ENCODE results near the gene SH2D5.

SH2D5 gene

DNA sequence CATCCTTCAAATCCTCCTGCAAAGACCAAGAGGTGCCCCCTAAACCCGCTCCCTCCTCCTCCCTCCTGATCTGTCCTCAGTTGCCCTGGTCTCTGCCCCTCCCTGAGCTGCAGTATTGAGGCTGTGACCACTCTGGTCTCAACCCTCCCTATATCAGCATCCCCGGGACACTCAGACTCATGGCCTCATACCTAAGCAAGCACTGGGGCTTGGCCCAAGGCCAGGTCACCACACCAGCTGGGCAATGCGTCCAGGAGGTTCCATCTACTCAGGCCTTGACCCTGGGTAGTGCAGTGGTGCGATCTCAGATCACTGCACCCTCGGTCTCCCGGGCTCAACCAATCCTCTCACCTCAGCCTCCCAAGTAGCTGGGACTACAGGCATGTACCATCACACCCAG lies 24.4 kb downstream of the SH2D5 start:
- TF ChIP-seq, protein P1, sequence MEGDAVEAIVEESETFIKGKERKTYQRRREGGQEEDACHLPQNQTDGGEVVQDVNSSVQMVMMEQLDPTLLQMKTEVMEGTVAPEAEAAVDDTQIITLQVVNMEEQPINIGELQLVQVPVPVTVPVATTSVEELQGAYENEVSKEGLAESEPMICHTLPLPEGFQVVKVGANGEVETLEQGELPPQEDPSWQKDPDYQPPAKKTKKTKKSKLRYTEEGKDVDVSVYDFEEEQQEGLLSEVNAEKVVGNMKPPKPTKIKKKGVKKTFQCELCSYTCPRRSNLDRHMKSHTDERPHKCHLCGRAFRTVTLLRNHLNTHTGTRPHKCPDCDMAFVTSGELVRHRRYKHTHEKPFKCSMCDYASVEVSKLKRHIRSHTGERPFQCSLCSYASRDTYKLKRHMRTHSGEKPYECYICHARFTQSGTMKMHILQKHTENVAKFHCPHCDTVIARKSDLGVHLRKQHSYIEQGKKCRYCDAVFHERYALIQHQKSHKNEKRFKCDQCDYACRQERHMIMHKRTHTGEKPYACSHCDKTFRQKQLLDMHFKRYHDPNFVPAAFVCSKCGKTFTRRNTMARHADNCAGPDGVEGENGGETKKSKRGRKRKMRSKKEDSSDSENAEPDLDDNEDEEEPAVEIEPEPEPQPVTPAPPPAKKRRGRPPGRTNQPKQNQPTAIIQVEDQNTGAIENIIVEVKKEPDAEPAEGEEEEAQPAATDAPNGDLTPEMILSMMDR (IDR thresholded peaks at IDR 0.05), result no peak

DNA sequence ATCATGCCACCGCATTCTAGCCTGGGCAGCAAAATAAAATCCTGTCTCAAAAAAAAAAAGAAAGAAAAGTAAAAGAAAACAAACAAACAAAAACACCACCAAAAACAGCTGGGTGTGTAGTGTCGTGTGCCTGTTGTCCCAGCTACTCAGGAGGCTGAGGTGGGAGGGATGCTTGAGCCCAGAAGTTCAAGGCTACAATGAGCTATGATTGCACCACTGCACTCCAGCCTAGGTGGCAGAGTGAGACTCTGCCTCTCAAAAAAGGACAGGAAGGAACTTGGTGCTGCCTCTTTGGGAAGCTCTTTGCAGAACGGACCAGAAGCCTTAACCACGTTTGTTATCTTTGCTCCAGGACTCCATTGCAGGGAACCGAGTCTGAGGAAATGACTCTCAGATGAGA lies 25.7 kb downstream of the SH2D5 start:
- TF ChIP-seq, protein P1 (IDR thresholded peaks at IDR 0.05), result no peak

DNA sequence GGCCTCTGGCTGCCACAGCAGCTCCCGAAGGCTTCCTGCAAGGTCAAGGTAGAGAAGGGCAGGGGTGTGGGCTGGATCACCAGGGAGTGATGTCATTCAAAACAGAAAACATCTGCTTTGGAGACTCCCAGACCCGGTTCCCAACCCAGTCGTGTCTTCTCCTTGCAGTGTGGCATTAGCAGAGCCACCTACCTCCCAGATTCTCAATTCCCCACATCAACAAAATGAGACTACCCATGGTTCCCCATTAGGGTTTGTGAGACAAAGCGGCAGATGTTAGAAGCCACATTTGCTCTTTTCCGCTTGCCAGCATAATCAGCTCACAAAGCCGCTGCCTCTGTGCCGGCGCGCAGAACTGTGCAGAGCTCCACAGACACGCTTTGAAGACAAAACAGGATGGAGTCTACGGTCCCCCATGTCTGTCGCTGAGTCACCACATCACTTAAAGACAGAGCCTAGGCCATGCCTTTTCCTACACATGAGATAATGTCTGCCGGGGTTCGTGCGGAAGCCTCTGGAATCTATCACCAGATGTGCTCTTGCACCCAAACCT lies 27.2 kb downstream of the SH2D5 start:
- TF ChIP-seq, protein P1 (IDR thresholded peaks at IDR 0.05), result no peak

DNA sequence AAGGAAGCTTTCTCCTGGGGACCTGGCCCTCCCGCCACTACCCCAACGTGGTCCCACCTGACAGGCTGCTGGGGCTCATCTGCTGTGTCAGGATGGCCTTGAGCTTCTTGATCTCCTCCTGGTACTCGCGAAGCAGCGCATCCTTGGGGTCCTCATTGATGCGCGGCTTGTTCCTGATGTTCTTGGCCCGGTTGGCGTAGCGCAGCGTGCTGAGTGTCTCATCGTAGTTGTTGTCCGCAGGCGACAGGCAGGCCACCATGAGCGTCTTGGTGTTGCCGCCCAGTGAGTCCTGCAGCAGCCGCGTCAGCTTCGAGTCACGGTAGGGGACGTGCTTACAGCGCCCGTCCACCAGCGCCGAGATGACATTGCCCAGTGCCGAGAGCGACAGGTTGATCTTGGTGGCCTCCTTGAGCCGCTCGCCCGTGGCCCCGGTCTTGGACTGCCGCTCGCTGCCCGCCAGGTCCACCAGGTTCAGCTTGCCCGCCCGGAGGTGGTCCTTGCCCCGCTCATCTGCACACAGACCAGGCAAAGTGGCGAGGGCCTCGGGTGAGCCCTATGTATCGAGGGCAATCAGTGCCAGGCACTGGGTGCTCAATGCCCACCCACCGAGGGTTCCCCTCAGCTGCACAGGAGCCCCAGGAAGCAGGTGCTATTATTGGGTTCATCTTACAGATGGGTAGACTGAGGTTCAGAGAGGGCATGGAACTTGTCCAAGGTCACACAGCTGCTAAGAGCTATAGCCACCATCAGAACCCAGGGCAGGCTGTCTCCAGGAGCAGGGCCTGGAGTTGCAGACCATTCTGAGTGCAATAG lies 27.9 kb downstream of the SH2D5 start:
- TF ChIP-seq, protein P1 (IDR thresholded peaks at IDR 0.05), result no peak

DNA sequence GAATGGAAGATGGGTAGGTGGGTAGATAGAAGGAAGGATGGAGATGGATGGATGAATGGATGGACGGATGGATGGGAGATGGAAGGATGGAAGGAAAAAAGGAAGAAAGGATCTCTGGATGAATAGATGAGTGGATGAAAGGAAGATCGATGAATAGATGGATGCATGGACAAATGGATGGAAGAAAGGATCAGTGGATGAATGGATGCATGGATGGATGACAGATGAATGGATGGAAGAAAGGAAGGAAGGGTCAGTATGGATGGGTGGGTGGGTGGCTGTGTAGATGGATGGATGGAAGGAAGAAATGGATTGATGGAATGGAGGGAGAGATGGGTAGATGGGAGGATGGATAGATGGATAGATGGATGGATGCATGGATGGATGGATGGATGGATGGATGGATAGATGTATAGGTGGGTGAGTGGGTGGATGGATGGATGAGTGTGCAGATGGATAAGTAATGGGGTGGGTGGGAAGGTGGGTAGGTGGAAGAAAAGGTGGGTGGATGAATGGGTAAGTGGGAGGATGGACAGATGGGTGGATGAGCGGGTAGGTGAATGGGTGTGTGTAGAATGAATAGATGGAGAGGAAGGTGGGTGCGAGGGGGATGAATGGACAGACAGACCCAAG lies 29.3 kb downstream of the SH2D5 start:
- TF ChIP-seq, protein P1 (IDR thresholded peaks at IDR 0.05), result no peak

DNA sequence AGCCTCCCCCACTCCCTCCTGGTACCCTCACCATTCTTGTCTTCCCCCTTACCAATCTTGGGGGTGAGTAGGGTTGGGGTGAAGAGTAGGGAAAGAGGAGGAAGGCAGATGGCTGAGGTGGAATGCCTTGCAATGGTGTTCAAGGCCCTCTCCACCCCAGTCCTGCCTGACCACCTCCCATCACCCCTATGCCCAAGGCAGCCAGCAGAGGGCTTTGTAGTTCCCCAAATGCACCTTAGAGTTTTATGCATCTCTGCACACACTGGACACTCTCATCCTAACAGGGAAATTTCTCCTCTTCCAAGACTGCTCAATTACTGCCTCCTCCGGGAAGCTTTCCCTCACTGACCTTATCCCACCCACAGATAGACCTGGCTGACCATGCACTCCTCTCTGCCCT lies 30.1 kb downstream of the SH2D5 start:
- TF ChIP-seq, protein P1 (IDR thresholded peaks at IDR 0.05), result no peak

DNA sequence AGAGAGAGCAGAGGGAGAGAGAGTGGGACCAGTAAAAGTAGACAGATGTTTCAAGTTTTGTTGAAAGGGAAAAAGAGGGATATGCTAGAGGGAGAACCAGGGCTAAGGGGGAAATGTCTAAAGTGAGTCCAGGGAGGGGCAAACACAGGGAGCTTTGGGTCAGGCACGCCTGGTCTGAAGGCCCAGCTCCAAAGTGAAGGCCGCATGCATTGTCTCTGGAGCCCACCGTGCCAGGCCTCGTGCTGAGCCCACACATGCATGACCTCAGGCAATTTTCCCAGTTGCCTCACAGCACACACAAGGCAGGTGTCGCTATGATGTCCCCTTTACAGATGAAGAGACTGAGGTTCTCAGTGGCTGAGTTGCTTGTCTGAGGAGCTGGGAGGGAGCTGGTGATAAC lies 30.7 kb downstream of the SH2D5 start:
- TF ChIP-seq, protein P1 (IDR thresholded peaks at IDR 0.05), result no peak
